T1000 (cell line): ENCODE results near the gene MLPH.

Experiments used
- DNase-seq: peaks from one replicate; lab custom pipeline; 2025; ENCODE audit warnings: mixed read lengths; lab: John Stamatoyannopoulos, UW

Gene MLPH

GRCh38 chr2:237601453-237602116 is 114.5 kb downstream of the MLPH start:
- no peak for DNase-seq

- DNase-seq: no peak
Measured at GRCh38 chr2:237602409-237602808, 115.4 kb downstream of the MLPH start.

- DNase-seq: no peak
Measured at GRCh38 chr2:237603049-237603717, 116.1 kb downstream of the MLPH start.

- no peak for DNase-seq
Measured at GRCh38 chr2:237603718-237604362, 116.8 kb downstream of the MLPH start.

- DNase-seq: no peak
Measured at GRCh38 chr2:237604391-237604790, 117.3 kb downstream of the MLPH start.
